Astrocyte (in vitro differentiated cells and primary cell): ENCODE data around the gene SCUBE3. TPM values are rescaled to one million over a fixed set of nuclear protein-coding genes. Genes with fewer than 3 reads are reported as not detected.

Source experiments
- DNase-seq: peaks from one replicate; pipeline ENCODE4 v3.0.0-alpha.2; 2010; ENCODE audit warnings: low read depth
- FAIRE-seq: peaks from 2 replicates; lab custom pipeline; 2011; peaks lifted over from hg19 to GRCh38; lab: Jason Lieb, UNC
- H2AFZ ChIP-seq: 2 replicates; pipeline ENCODE4 v1.6.0; 2012; ENCODE audit warnings: low read depth, low read length, inconsistent platforms
- H3K27ac ChIP-seq: 2 replicates; pipeline ENCODE4 v1.5.1; 2011; ENCODE audit warnings: low read depth, low read length, inconsistent platforms
- H3K27me3 ChIP-seq: 2 replicates; pipeline ENCODE4 v1.6.0; 2011; ENCODE audit warnings: low read length, inconsistent platforms; ENCODE audit not compliant: insufficient read depth
- H3K36me3 ChIP-seq: 2 replicates; pipeline ENCODE4 v1.5.1; 2011; ENCODE audit warnings: low read length, inconsistent platforms; ENCODE audit not compliant: insufficient read depth
- H3K4me1 ChIP-seq: 2 replicates; pipeline ENCODE4 v1.5.1; 2011; ENCODE audit warnings: low read length, inconsistent platforms; ENCODE audit not compliant: insufficient read depth
- H3K4me2 ChIP-seq: 2 replicates; pipeline ENCODE4 v1.6.0; 2012; ENCODE audit warnings: low read length, inconsistent platforms
- H3K4me3 ChIP-seq: 2 replicates; pipeline ENCODE4 v1.5.1; 2011; ENCODE audit warnings: low read depth, mild to moderate bottlenecking, low read length, inconsistent platforms; ENCODE audit not compliant: insufficient read depth
- H3K79me2 ChIP-seq: 2 replicates; pipeline ENCODE4 v1.6.0; 2012; ENCODE audit warnings: mild to moderate bottlenecking, low read length, inconsistent platforms; ENCODE audit not compliant: insufficient read depth
- H3K9ac ChIP-seq: 2 replicates; pipeline ENCODE4 v1.6.0; 2012; ENCODE audit warnings: mild to moderate bottlenecking, low read length, inconsistent platforms
- H3K9me3 ChIP-seq: 2 replicates; pipeline ENCODE4 v1.5.1; 2012; ENCODE audit warnings: low read depth, mild to moderate bottlenecking, low read length, inconsistent platforms; ENCODE audit not compliant: insufficient read depth
- H4K20me1 ChIP-seq: 2 replicates; pipeline ENCODE4 v1.6.0; 2012; ENCODE audit warnings: low read length, inconsistent platforms; ENCODE audit not compliant: insufficient read depth
- H3K27ac Mint-ChIP-seq: one replicate; pipeline ENCODE4 v1.8.0; 2021; ENCODE audit warnings: mild to moderate bottlenecking, mixed read lengths; ENCODE audit not compliant: unreplicated experiment
- H3K27me3 Mint-ChIP-seq: one replicate; pipeline ENCODE4 v1.8.0; 2021; ENCODE audit warnings: low read depth, mixed read lengths; ENCODE audit not compliant: unreplicated experiment
- H3K36me3 Mint-ChIP-seq: one replicate; pipeline ENCODE4 v1.8.0; 2021; ENCODE audit warnings: low read depth, mixed read lengths; ENCODE audit not compliant: unreplicated experiment
- H3K4me1 Mint-ChIP-seq: one replicate; pipeline ENCODE4 v1.8.0; 2021; ENCODE audit warnings: low read depth, mixed read lengths; ENCODE audit not compliant: unreplicated experiment
- H3K4me3 Mint-ChIP-seq: one replicate; pipeline ENCODE4 v1.8.0; 2021; ENCODE audit warnings: mild to moderate bottlenecking, moderate library complexity, mixed read lengths; ENCODE audit not compliant: unreplicated experiment
- H3K9me3 Mint-ChIP-seq: one replicate; pipeline ENCODE4 v1.8.0; 2021; ENCODE audit warnings: mild to moderate bottlenecking, mixed read lengths; ENCODE audit not compliant: unreplicated experiment
- EZH2 ChIP-seq: IDR thresholded peaks from 2 replicates; pipeline ENCODE4 v1.6.1; 2012; ENCODE audit warnings: mild to moderate bottlenecking, low read length, inconsistent platforms; ENCODE audit not compliant: insufficient read depth
- total RNA-seq: library from RNA; stranded (reverse); gene quantifications from 2 replicates; pipeline ENCODE4 v1.2.1, GENCODE V29; 2021
- TF ChIP-seq, protein P1 (sequence below): IDR thresholded peaks from 2 replicates; pipeline ENCODE4 v1.5.1; 2011; ENCODE audit warnings: low read depth, mild to moderate bottlenecking, inconsistent platforms, low read length, moderate library complexity; ENCODE audit not compliant: insufficient read depth

Gene SCUBE3
- total RNA-seq, 1 donor from 2014 or later = 10.1 TPM

DNA sequence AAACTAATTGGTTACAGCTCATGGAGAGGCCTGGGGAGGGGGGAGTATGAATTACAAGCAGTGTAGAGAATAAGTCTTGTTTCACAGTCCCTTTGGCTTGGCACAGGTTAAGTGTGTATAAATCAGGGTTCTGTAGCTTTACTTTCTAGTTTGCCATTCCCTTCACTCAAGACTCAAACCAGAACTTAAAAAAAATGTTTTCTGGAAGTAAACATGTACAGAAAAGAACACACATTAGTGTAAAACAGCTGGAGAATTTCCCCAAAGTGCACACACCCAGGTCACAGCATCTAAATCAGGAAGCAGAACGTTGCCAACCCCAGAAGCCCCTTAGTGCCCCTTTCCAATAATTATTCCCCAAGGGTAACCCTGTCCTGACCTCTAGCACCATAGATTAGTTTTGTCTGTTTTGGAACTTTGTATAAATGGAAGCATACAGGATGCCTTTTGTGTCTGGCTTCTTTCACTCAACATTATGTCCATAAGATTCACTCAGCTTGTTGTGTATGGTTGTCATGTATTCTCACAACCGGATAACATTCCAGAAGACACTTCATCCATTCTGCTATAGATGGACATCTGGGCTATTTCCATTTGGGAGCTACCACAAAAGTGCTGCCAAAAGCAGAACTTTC lies 33.7 kb upstream of the SCUBE3 start:
- Histone ChIP-seq H2AFZ (no peak overlapping the region), H3K27me3 (no peaks in the 10 kb centered on the region), H3K4me3 (no peak overlapping the region), H3K27ac (no peak overlapping the region), H3K4me2 (no peak overlapping the region), H4K20me1 (no peaks in the 10 kb centered on the region), H3K9ac (no peak overlapping the region), H3K79me2 (no peaks in the 10 kb centered on the region), H3K9me3 (no peaks in the 10 kb centered on the region), H3K4me1 (peaks cover 37% of the 10 kb centered on the region), H3K36me3 (no peaks in the 10 kb centered on the region)
- Mint-ChIP-seq H3K27me3 (peaks cover 2% of the 10 kb centered on the region), H3K27ac (no peak overlapping the region), H3K4me3 (no peak overlapping the region), H3K36me3 (no peaks in the 10 kb centered on the region), H3K4me1 (peaks cover 24% of the 10 kb centered on the region), H3K9me3 (peaks cover 2% of the 10 kb centered on the region)
- TF ChIP-seq, protein P1, sequence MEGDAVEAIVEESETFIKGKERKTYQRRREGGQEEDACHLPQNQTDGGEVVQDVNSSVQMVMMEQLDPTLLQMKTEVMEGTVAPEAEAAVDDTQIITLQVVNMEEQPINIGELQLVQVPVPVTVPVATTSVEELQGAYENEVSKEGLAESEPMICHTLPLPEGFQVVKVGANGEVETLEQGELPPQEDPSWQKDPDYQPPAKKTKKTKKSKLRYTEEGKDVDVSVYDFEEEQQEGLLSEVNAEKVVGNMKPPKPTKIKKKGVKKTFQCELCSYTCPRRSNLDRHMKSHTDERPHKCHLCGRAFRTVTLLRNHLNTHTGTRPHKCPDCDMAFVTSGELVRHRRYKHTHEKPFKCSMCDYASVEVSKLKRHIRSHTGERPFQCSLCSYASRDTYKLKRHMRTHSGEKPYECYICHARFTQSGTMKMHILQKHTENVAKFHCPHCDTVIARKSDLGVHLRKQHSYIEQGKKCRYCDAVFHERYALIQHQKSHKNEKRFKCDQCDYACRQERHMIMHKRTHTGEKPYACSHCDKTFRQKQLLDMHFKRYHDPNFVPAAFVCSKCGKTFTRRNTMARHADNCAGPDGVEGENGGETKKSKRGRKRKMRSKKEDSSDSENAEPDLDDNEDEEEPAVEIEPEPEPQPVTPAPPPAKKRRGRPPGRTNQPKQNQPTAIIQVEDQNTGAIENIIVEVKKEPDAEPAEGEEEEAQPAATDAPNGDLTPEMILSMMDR = no peak
- no peak for TF ChIP-seq EZH2
- no peak for DNase-seq
- FAIRE-seq = no peak

DNA sequence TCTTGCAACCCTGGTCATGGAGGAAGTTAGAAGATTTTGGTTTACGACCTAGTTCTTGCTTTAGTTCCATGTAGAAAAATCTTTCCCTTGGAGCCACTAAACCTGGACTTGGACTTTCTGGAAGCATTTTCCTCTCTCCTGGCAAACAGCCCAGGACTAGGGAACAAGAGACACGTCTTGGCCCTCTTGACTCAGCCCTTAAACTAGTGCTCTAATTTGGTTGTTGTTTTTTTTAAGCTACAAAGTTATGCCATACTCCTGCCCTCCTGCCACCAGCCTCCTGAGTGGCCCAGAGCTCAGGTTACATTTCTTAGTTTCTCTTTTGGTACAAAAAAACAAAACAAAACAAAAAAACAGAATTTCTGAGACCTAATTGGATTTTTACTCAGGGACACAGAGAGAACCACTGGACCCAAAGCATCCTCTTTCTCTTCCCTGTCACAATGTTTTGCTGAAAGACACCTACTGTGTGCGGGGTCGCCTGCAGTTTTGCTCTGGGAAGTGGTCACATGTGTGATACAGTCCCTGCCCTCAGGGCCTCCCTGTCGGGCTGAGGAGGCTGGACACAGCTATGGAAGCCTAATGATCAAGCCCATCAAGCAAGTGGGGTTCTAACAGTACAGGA lies 32.3 kb upstream of the SCUBE3 start:
- Mint-ChIP-seq H3K36me3 (no peaks in the 10 kb centered on the region), H3K4me1 (peaks cover 32% of the 10 kb centered on the region), H3K4me3 (no peak overlapping the region), H3K27me3 (peaks cover 2% of the 10 kb centered on the region), H3K9me3 (peaks cover 2% of the 10 kb centered on the region), H3K27ac (no peak overlapping the region)
- Histone ChIP-seq H3K36me3 (no peaks in the 10 kb centered on the region), H3K27ac (peak overlapping the region; percentile 63), H4K20me1 (no peaks in the 10 kb centered on the region), H3K4me3 (no peak overlapping the region), H3K4me1 (peaks cover 47% of the 10 kb centered on the region), H2AFZ (peak overlapping the region; percentile 2), H3K4me2 (peak overlapping the region; percentile 37), H3K79me2 (no peaks in the 10 kb centered on the region), H3K27me3 (no peaks in the 10 kb centered on the region), H3K9me3 (no peaks in the 10 kb centered on the region), H3K9ac (no peak overlapping the region)
- DNase-seq (peak; percentile 41), FAIRE-seq (peak; percentile 89)
- TF ChIP-seq, protein P1 = no peak
- no peak for TF ChIP-seq EZH2
